HUES6 (cell line): Measurements from ENCODE around the gene EIF2S2.

Experiments
- H3K27ac ChIP-seq: 2 replicates; pipeline ENCODE4 v1.7.0; 2013; ENCODE audit warnings: low read depth, mild to moderate bottlenecking, low read length, inconsistent platforms
- H3K27me3 ChIP-seq: 2 replicates; pipeline ENCODE4 v1.6.1; 2013; ENCODE audit warnings: low read length; ENCODE audit not compliant: control insufficient read depth, insufficient read depth
- H3K36me3 ChIP-seq: 2 replicates; pipeline ENCODE4 v1.6.1; 2013; ENCODE audit warnings: low read length; ENCODE audit not compliant: control insufficient read depth, insufficient read depth
- H3K4me1 ChIP-seq: 2 replicates; pipeline ENCODE4 v1.6.1; 2013; ENCODE audit warnings: low read length; ENCODE audit not compliant: control insufficient read depth, insufficient read depth
- H3K4me3 ChIP-seq: 2 replicates; pipeline ENCODE4 v1.5.1; 2013; ENCODE audit warnings: low read depth, low read length
- H3K9ac ChIP-seq: one replicate; pipeline ENCODE4 v1.6.1; 2013; ENCODE audit warnings: mild to moderate bottlenecking, low read length
- H3K9me3 ChIP-seq: 2 replicates; pipeline ENCODE4 v1.6.1; 2013; ENCODE audit warnings: low read depth, low read length; ENCODE audit not compliant: control insufficient read depth, insufficient read depth

The EIF2S2 gene

GRCh38 chr20:34074101-34074760 lies 37.8 kb downstream of the EIF2S2 start:
- H3K27ac ChIP-seq = no peak overlapping the region
- H3K4me3 ChIP-seq = no peak overlapping the region
- H3K36me3 ChIP-seq = peaks cover 52% of the 10 kb centered on the region
- no peaks in the 10 kb centered on the region for H3K9me3 ChIP-seq
- no peak overlapping the region for H3K9ac ChIP-seq
- H3K27me3 ChIP-seq = no peaks in the 10 kb centered on the region
- H3K4me1 ChIP-seq = peaks cover 10% of the 10 kb centered on the region; the same call in 1 of the 2 replicates

DNA sequence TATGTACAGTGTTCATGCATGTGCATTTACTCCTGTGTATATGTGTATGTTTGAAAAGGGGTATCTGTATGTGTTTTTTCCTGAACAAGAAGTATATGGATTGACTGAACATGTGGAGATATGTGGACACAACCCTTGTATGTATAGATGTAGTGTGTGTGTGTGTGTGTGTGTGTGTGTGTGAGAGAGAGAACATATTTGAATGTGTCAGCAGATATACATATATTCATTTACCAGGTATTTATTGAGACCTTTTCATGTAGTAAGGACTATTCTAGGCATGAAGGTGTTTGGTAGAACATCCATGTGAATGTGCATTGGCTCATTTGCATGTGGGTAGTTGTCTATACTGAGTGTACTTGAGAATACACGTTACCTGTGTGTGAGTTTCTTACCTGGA lies 39.3 kb downstream of the EIF2S2 start:
- H3K27me3 ChIP-seq = no peaks in the 10 kb centered on the region
- H3K9ac ChIP-seq = no peak overlapping the region
- H3K27ac ChIP-seq = no peak overlapping the region
- peaks cover 18% of the 10 kb centered on the region for H3K4me1 ChIP-seq
- no peak overlapping the region for H3K4me3 ChIP-seq
- H3K36me3 ChIP-seq = peaks cover 37% of the 10 kb centered on the region
- no peaks in the 10 kb centered on the region for H3K9me3 ChIP-seq

GRCh38 chr20:34072076-34072475 lies 40.0 kb downstream of the EIF2S2 start:
- Histone ChIP-seq H3K27ac (no peak overlapping the region), H3K4me1 (peaks cover 24% of the 10 kb centered on the region), H3K9me3 (no peaks in the 10 kb centered on the region), H3K4me3 (no peak overlapping the region), H3K36me3 (peaks cover 30% of the 10 kb centered on the region), H3K9ac (no peak overlapping the region), H3K27me3 (no peaks in the 10 kb centered on the region)

GRCh38 chr20:34070859-34071258 lies 41.2 kb downstream of the EIF2S2 start:
- Histone ChIP-seq H3K9ac (no peak overlapping the region), H3K4me3 (no peak overlapping the region), H3K9me3 (no peaks in the 10 kb centered on the region), H3K27me3 (no peaks in the 10 kb centered on the region), H3K4me1 (peaks cover 29% of the 10 kb centered on the region), H3K36me3 (peaks cover 18% of the 10 kb centered on the region), H3K27ac (no peak overlapping the region)

DNA sequence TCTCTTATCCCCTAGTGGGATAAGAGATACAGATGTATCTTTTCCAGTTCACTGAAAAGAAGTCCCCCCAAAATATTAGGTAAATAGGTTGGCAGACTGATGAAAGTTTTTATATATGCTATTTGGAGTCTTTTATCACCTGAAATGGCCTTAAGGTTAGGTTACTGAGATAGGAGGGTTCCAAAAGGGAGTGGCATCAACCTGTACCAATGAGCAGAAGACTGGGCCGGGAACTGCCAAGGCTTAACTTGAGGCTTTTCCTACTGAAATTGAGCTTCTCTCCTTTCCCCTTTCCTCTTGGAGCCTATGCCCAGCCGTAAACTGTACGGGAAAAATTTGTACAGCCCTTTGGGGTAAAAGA lies 42.0 kb downstream of the EIF2S2 start:
- no peak overlapping the region for H3K4me3 ChIP-seq
- H3K36me3 ChIP-seq = peaks cover 16% of the 10 kb centered on the region
- H3K27ac ChIP-seq = no peak overlapping the region
- no peaks in the 10 kb centered on the region for H3K27me3 ChIP-seq
- peaks cover 34% of the 10 kb centered on the region for H3K4me1 ChIP-seq
- no peaks in the 10 kb centered on the region for H3K9me3 ChIP-seq
- H3K9ac ChIP-seq = no peak overlapping the region

- H3K27me3 ChIP-seq = no peaks in the 10 kb centered on the region
- no peaks in the 10 kb centered on the region for H3K9me3 ChIP-seq
- H3K4me3 ChIP-seq = no peak overlapping the region
- peaks cover 34% of the 10 kb centered on the region for H3K4me1 ChIP-seq
- no peak overlapping the region for H3K27ac ChIP-seq
- H3K36me3 ChIP-seq = peaks cover 16% of the 10 kb centered on the region
- H3K9ac ChIP-seq = no peak overlapping the region
Measured at GRCh38 chr20:34069341-34070078, 42.5 kb downstream of the EIF2S2 start.

DNA sequence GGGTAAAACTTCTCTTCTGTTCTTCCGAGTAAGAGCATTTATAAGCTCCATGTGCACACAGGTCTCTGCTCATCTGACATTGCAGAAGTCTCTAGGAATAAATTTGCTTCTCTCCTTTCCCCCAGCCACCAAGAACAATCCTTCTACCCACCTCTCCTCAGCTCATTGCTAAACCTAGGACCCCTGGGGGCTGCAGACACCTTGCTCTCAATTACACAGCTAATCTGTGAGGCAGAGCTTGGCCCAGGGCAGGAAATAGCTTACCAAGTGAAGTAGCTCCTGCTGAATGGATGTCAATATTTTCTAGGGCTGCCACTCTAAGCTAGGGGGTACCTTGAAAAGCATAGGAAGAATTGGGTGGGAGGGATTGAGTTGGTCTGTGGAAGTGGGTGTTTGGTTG lies 44.0 kb downstream of the EIF2S2 start:
- H3K4me1 ChIP-seq = peaks cover 28% of the 10 kb centered on the region

GRCh38 chr20:34066476-34067090 lies 45.5 kb downstream of the EIF2S2 start:
- Histone ChIP-seq H3K4me1 (peaks cover 28% of the 10 kb centered on the region), H3K9ac (no peak overlapping the region), H3K9me3 (no peaks in the 10 kb centered on the region), H3K27me3 (no peaks in the 10 kb centered on the region), H3K36me3 (no peaks in the 10 kb centered on the region), H3K27ac (no peak overlapping the region), H3K4me3 (no peak overlapping the region)

More for the DNA sequence above, 44.0 kb downstream of the EIF2S2 start:
- Histone ChIP-seq H3K9ac (no peak overlapping the region), H3K27me3 (no peaks in the 10 kb centered on the region), H3K4me3 (no peak overlapping the region), H3K36me3 (peaks cover 11% of the 10 kb centered on the region), H3K27ac (no peak overlapping the region), H3K9me3 (no peaks in the 10 kb centered on the region)

GRCh38 chr20:34065260-34065659 lies 46.8 kb downstream of the EIF2S2 start:
- no peak overlapping the region for H3K9ac ChIP-seq

DNA sequence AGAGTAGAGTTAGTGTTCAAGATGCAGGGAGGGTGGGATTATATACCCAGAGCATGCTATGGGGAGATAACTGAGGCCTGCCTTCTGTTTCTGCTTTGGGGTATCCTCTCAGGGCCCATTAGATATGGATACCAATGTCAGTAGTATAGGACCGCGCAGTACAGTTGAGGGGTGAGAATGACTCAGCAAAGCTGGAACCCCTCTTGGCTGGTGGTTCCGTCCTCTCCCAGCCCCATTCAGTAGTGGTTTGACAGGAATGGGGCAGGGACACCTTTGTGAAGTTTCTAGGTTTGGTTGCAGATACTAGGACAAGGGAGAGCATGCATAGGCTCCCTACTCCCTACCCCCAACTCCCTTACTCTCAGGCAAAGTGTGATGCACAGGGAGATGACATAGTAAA lies 47.8 kb downstream of the EIF2S2 start:
- Histone ChIP-seq H3K27me3 (no peaks in the 10 kb centered on the region), H3K4me3 (no peak overlapping the region), H3K36me3 (no peaks in the 10 kb centered on the region), H3K9ac (no peak overlapping the region), H3K9me3 (no peaks in the 10 kb centered on the region), H3K27ac (no peak overlapping the region), H3K4me1 (peaks cover 24% of the 10 kb centered on the region)

More at GRCh38 chr20:34065260-34065659, 46.8 kb downstream of the EIF2S2 start:
- Histone ChIP-seq H3K4me1 (peaks cover 28% of the 10 kb centered on the region), H3K27me3 (no peaks in the 10 kb centered on the region), H3K9me3 (no peaks in the 10 kb centered on the region), H3K4me3 (no peak overlapping the region), H3K27ac (no peak overlapping the region), H3K36me3 (no peaks in the 10 kb centered on the region)
